C4-2B (cell line): Measurements from ENCODE around the gene NTNG1.

Experiments used
- ZFX ChIP-seq: fragments of 450-650 bp; IDR thresholded peaks from 2 replicates; pipeline ENCODE4 v1.6.1; 2017
- TF ChIP-seq, protein P1 (sequence below): fragments of 450-650 bp; conservative IDR thresholded peaks from 2 replicates; pipeline ENCODE4 v1.5.1; 2017; ENCODE audit warnings: mild to moderate bottlenecking

GRCh38 chr1:107450899-107451664 lies 310.2 kb downstream of the NTNG1 start:
- TF ChIP-seq, protein P1, sequence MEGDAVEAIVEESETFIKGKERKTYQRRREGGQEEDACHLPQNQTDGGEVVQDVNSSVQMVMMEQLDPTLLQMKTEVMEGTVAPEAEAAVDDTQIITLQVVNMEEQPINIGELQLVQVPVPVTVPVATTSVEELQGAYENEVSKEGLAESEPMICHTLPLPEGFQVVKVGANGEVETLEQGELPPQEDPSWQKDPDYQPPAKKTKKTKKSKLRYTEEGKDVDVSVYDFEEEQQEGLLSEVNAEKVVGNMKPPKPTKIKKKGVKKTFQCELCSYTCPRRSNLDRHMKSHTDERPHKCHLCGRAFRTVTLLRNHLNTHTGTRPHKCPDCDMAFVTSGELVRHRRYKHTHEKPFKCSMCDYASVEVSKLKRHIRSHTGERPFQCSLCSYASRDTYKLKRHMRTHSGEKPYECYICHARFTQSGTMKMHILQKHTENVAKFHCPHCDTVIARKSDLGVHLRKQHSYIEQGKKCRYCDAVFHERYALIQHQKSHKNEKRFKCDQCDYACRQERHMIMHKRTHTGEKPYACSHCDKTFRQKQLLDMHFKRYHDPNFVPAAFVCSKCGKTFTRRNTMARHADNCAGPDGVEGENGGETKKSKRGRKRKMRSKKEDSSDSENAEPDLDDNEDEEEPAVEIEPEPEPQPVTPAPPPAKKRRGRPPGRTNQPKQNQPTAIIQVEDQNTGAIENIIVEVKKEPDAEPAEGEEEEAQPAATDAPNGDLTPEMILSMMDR = no peak
- no peak for TF ChIP-seq ZFX
